ENCODE results near the gene SIGLEC6.

DNA sequence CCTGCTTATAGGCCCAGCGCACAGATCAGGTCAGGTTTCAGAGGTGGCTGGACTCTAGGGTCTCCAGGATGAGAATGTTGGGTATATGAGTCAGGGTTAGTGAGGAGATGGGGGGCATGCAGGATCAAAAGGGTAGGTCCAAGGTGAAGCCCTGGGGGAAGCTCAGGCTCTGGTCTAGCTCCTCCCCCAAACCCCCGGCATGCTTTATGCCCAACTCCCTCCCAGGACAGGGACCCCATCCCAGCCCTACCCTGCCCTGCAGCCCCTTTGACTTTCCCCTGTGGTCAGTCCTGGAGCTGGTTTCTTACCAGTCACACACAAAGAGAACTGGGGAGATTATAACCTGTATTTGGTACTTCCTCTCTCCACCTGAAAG lies 62.9 kb downstream of the SIGLEC6 start:
- TF ChIP-seq POLR2AphosphoS5 (IDR thresholded peaks at IDR 0.05): no peak
- TF ChIP-seq, protein P1, sequence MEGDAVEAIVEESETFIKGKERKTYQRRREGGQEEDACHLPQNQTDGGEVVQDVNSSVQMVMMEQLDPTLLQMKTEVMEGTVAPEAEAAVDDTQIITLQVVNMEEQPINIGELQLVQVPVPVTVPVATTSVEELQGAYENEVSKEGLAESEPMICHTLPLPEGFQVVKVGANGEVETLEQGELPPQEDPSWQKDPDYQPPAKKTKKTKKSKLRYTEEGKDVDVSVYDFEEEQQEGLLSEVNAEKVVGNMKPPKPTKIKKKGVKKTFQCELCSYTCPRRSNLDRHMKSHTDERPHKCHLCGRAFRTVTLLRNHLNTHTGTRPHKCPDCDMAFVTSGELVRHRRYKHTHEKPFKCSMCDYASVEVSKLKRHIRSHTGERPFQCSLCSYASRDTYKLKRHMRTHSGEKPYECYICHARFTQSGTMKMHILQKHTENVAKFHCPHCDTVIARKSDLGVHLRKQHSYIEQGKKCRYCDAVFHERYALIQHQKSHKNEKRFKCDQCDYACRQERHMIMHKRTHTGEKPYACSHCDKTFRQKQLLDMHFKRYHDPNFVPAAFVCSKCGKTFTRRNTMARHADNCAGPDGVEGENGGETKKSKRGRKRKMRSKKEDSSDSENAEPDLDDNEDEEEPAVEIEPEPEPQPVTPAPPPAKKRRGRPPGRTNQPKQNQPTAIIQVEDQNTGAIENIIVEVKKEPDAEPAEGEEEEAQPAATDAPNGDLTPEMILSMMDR (IDR thresholded peaks at IDR 0.05): no peak
- no peak for TF ChIP-seq POLR2A (IDR thresholded peaks at IDR 0.05)
- TF ChIP-seq EP300 (IDR thresholded peaks at IDR 0.05; ENCODE audit: low read depth): no peak

Measured in transverse colon (tissue), 4 donors.